Naive thymus-derived CD4-positive, alpha-beta T cell (primary cell): ENCODE measurements around the gene CACNA1C. TPM values are rescaled to one million over a fixed set of nuclear protein-coding genes. Genes with fewer than 3 reads are reported as not detected.

Source experiments
- ATAC-seq: fragments of 150-1000 bp; cut with Tn5 transposase; 2 replicates; pipeline ENCODE4 v1.10.0; 2021; ENCODE audit warnings: mild to moderate bottlenecking, moderate library complexity
- CTCF ChIA-PET: fragments of 350-600 bp; sonication (Branson Sonifier 250); formaldehyde crosslinking; loops from one replicate; lab custom pipeline; 2021; ENCODE audit warnings: antibody characterized with exemption; lab: Charles Lee
- POLR2A ChIA-PET: fragments of 350-600 bp; sonication (Branson Sonifier 250); formaldehyde crosslinking; loops from one replicate; lab custom pipeline; 2021; ENCODE audit warnings: antibody characterized with exemption, inconsistent platforms; lab: Charles Lee
- DNase-seq, 9 donors: peaks; one replicate each; pipeline versions ENCODE4 v3.0.0 to v3.0.0-alpha.2; 2020 to 2022; ENCODE audit warnings: mixed read lengths in 1 of 9
- H3K27ac ChIP-seq: one replicate; pipeline ENCODE4 v1.7.0; 2013; ENCODE audit warnings: mild to moderate bottlenecking, low read depth, low read length, moderate library complexity
- H3K27me3 ChIP-seq, 2 donors: one replicate each; pipeline ENCODE4 v1.7.0; 2013; ENCODE audit warnings: low read length in 2 of 2, mild to moderate bottlenecking in 2 of 2, moderate library complexity in 2 of 2; ENCODE audit not compliant: control insufficient read depth in 2 of 2, insufficient read depth in 2 of 2
- H3K36me3 ChIP-seq, 3 experiments: 1 replicate in 2 of 3; 2 replicates in 1 of 3; pipeline ENCODE4 v1.7.0; 2013; ENCODE audit warnings: low read length in 3 of 3, mild to moderate bottlenecking in 3 of 3, moderate library complexity in 1 of 3; ENCODE audit not compliant: insufficient read depth in 3 of 3, control insufficient read depth in 2 of 3
- H3K4me1 ChIP-seq, 2 donors: one replicate each; pipeline ENCODE4 v1.7.0; 2013; ENCODE audit warnings: low read length in 2 of 2, mild to moderate bottlenecking in 2 of 2, moderate library complexity in 1 of 2; ENCODE audit not compliant: control insufficient read depth in 2 of 2, insufficient read depth in 2 of 2
- H3K4me3 ChIP-seq: 2 replicates; pipeline ENCODE4 v1.7.0; 2013; ENCODE audit warnings: mild to moderate bottlenecking, low read length
- H3K9me3 ChIP-seq, 3 experiments: 1 replicate in 2 of 3; 2 replicates in 1 of 3; pipeline ENCODE4 v1.7.0; 2013; ENCODE audit warnings: low read length in 3 of 3; ENCODE audit not compliant: control insufficient read depth in 2 of 3
- H3K27ac Mint-ChIP-seq, 9 donors: one replicate each; pipeline ENCODE4 v1.8.0; 2020 to 2022; ENCODE audit warnings: mixed read lengths in 9 of 9, mild to moderate bottlenecking in 8 of 9, moderate library complexity in 5 of 9, inconsistent platforms in 2 of 9
- H3K27me3 Mint-ChIP-seq, 5 donors: one replicate each; pipeline ENCODE4 v1.8.0; 2021 to 2022; ENCODE audit warnings: mixed read lengths in 5 of 5, mild to moderate bottlenecking in 1 of 5
- H3K36me3 Mint-ChIP-seq, 5 donors: one replicate each; pipeline ENCODE4 v1.8.0; 2020 to 2022; ENCODE audit warnings: mixed read lengths in 5 of 5, mild to moderate bottlenecking in 3 of 5, inconsistent platforms in 1 of 5
- H3K4me1 Mint-ChIP-seq, 7 donors: one replicate each; pipeline ENCODE4 v1.8.0; 2020 to 2022; ENCODE audit warnings: mixed read lengths in 7 of 7, mild to moderate bottlenecking in 3 of 7, inconsistent platforms in 1 of 7
- H3K4me3 Mint-ChIP-seq, 10 donors: one replicate each; pipeline ENCODE4 v1.8.0; 2020 to 2022; ENCODE audit warnings: mild to moderate bottlenecking in 10 of 10, mixed read lengths in 10 of 10, moderate library complexity in 6 of 10, inconsistent platforms in 2 of 10
- H3K9me3 Mint-ChIP-seq, 11 donors: one replicate each; pipeline ENCODE4 v1.8.0; 2020 to 2022; ENCODE audit warnings: mixed read lengths in 11 of 11, mild to moderate bottlenecking in 4 of 11, inconsistent platforms in 1 of 11, moderate library complexity in 1 of 11
- intact Hi-C, 2 donors: fragments of 100-400 bp; cut with micrococcal nuclease; formaldehyde crosslinking; loops; one replicate each; pipeline ENCODE4 v1.15.1; 2023
- polyA plus RNA-seq, 2 donors: library from polyadenylated mRNA; unstranded; fragments of 300-500 nt; fragmentation: Illumina TruSeq; gene quantifications; one replicate each; pipeline ENCODE4 v1.2.3, GENCODE V29; 2021
- total RNA-seq, 6 experiments: library from RNA in 5 of 6; stranded (reverse) in 5 of 6; gene quantifications; 1 replicate in 5 of 6; 2 replicates in 1 of 6; pipeline ENCODE4 v1.2.3 and lab custom pipeline; 2021 to 2026

Gene CACNA1C
- total and polyA plus RNA-seq, 7 experiments from 2014 or later = 0.04 to 0.48 (median 0.08) TPM

DNA sequence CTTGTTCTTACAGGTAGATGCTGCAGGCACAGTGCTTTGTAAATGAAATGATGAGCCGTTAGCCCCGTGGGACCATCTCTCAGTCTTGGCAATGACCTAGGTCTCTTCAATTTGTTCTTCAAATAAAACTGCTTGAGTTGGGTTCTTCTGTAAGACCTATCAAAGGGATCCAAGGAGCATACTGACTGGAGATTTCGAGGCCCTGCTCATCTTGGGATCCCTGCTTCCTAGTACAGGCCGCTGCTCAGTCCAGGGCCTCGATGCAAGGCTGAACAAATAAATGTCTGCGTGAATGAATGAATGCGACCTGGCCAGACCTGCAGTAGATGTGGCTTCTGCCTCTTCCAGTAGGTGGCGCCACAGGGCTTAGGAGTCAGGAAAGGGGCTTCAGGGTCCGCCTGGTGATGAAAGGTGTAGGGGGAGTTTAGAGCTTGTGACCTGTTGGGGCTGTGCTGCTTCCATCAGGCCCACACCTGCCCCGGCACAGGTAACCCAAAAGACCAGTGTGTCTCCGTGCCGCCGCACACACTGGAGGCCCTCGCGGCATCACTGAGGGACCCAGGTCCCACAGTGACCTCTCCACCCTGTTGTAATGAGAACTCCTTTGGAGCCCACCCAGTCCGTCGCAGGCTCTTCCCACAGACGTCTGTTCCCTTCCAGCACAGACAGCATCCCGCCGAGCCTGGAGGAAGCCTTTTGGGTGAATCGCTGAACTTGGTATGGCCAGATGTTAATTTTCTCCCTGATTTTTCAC, 4.4 kb downstream of the CACNA1C start:
- intact Hi-C loops = loop anchor here (2.0 to 5.0 kb wide), 3 partner anchors 234 to 525 kb away; no protein-coding TSS in a partner anchor
- Mint-ChIP-seq H3K9me3 (no peaks in the 10 kb centered on the region), H3K4me3 (no peak overlapping the region), H3K36me3 (peaks cover 0 to 1% (median 0%) of the 10 kb centered on the region in 5 donors), H3K4me1 (peaks cover 6 to 13% (median 10%) of the 10 kb centered on the region in 7 donors), H3K27ac (no peak overlapping the region), H3K27me3 (peaks cover 30 to 70% (median 37%) of the 10 kb centered on the region in 5 donors)
- H3K4me1 ChIP-seq = no peaks in the 10 kb centered on the region
- ATAC-seq (no peak), DNase-seq (peak in 1 of 9 donors; percentile 34)
- no peak overlapping the region for H3K27ac ChIP-seq
- no peak overlapping the region for H3K4me3 ChIP-seq
- no peaks in the 10 kb centered on the region for H3K9me3 ChIP-seq
- no peaks in the 10 kb centered on the region for H3K27me3 ChIP-seq
- no peaks in the 10 kb centered on the region for H3K36me3 ChIP-seq
- ChIA-PET CTCF (interaction anchor here (0.9 kb wide), 1 partner anchor 523 kb away, joined by 3 read pairs; no protein-coding TSS in a partner anchor), POLR2A (no interaction called here)

- intact Hi-C loops = loop anchor here (2.0 to 5.0 kb wide), 3 partner anchors 233 to 524 kb away; no protein-coding TSS in a partner anchor
These were observed 5.1 kb downstream of the CACNA1C start for GRCh38 chr12:2057795-2058408.

DNA sequence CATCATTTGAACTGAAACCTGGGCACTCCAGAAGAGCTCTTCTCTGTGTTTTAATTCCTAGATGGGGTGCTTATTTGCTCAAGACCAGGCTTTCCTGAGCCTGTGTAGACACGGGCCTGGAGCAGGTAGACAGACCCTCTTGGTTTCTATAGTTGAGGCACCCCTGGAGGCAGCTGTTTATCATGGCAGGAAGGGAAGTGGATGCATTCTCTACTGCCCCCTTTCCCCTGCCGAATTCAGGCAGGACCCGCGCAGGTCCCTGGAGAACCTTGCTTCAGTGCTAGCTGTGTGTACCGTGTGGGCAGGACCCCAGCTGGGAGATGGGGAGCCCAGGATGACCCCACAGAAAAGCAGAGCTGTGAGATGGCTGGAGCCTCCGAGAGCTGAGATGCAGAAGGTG, 6.0 kb downstream of the CACNA1C start:
- Mint-ChIP-seq H3K4me3 (peak overlapping the region in 1 of 10 donors; percentile 12), H3K36me3 (no peaks in the 10 kb centered on the region), H3K4me1 (peaks cover 8 to 15% (median 9%) of the 10 kb centered on the region in 7 donors), H3K9me3 (no peaks in the 10 kb centered on the region), H3K27ac (no peak overlapping the region), H3K27me3 (peaks cover 25 to 66% (median 35%) of the 10 kb centered on the region in 5 donors)
- no peaks in the 10 kb centered on the region for H3K36me3 ChIP-seq
- no peak for ATAC-seq
- H3K4me3 ChIP-seq = no peak overlapping the region
- ChIA-PET POLR2A (no interaction called here), CTCF (no interaction called here)
- H3K27ac ChIP-seq = no peak overlapping the region
- no peaks in the 10 kb centered on the region for H3K4me1 ChIP-seq
- intact Hi-C loops = loop anchor here (5.0 kb wide), 2 partner anchors 233 to 523 kb away; no protein-coding TSS in a partner anchor
- no peaks in the 10 kb centered on the region for H3K9me3 ChIP-seq
- no peak for DNase-seq
- no peaks in the 10 kb centered on the region for H3K27me3 ChIP-seq

More at GRCh38 chr12:2057795-2058408, 5.1 kb downstream of the CACNA1C start:
- H3K27ac ChIP-seq = no peak overlapping the region
- H3K4me3 Mint-ChIP-seq = no peak overlapping the region
- CTCF ChIA-PET = interaction anchor here (0.9 kb wide), 1 partner anchor 522 kb away, joined by 3 read pairs; no protein-coding TSS in a partner anchor
- H3K4me1 Mint-ChIP-seq = peaks cover 6 to 13% (median 10%) of the 10 kb centered on the region in 7 donors
- no peaks in the 10 kb centered on the region for H3K9me3 ChIP-seq
- peaks cover 30 to 70% (median 37%) of the 10 kb centered on the region in 5 donors for H3K27me3 Mint-ChIP-seq
- no peak overlapping the region for H3K27ac Mint-ChIP-seq
- H3K27me3 ChIP-seq = no peaks in the 10 kb centered on the region
- H3K4me1 ChIP-seq = no peaks in the 10 kb centered on the region
- DNase-seq (no peak), ATAC-seq (no peak)
- no peaks in the 10 kb centered on the region for H3K9me3 Mint-ChIP-seq
- H3K36me3 Mint-ChIP-seq = peaks cover 0 to 1% (median 0%) of the 10 kb centered on the region in 5 donors
- no peaks in the 10 kb centered on the region for H3K36me3 ChIP-seq
- H3K4me3 ChIP-seq = no peak overlapping the region
- POLR2A ChIA-PET = no interaction called here

- CTCF ChIA-PET = no interaction called here
- intact Hi-C loops = loop anchor here in 1 of 2 donors (5.0 kb wide), 1 partner anchor 521 kb away; no protein-coding TSS in a partner anchor
These were observed 8.6 kb downstream of the CACNA1C start for GRCh38 chr12:2061402-2061801.

DNA sequence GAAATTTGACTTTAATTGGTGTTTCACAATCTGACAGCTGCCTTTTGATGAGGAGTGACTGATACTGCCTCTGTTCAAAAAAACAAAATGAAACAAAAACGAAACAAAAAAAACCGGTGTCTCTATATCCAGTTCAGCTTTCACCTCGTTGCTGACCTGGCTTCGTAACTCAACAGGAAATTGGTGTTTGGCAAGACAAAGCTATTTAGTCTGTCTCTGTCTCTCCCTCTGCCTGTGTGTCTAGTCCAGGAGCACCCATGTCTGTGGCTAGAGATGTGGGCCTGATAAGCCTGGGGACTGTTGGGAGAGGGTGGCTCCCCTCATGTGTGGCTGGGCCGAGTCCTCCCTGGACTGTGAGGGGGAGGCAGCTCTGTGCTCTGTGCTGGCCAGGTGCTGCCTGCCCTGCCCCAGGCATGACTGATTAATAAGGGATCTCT, 11.3 kb downstream of the CACNA1C start:
- Histone ChIP-seq H3K27ac (peak overlapping the region; percentile 53), H3K36me3 (no peaks in the 10 kb centered on the region), H3K27me3 (no peaks in the 10 kb centered on the region), H3K9me3 (no peaks in the 10 kb centered on the region), H3K4me1 (peaks cover 5 to 6% of the 10 kb centered on the region in 2 donors), H3K4me3 (peak overlapping the region; percentile 35)
- Mint-ChIP-seq H3K4me3 (peak overlapping the region; percentile 68 to 82 (median 79)), H3K4me1 (peaks cover 11 to 24% (median 15%) of the 10 kb centered on the region in 7 donors), H3K27ac (peak overlapping the region; percentile 85 to 94 (median 89)), H3K9me3 (peaks cover 0 to 2% (median 0%) of the 10 kb centered on the region in 11 donors), H3K36me3 (peaks cover 0 to 4% (median 0%) of the 10 kb centered on the region in 5 donors), H3K27me3 (peaks cover 8 to 28% (median 21%) of the 10 kb centered on the region in 5 donors)
- POLR2A ChIA-PET = no interaction called here
- intact Hi-C loops = loop anchor here in 1 of 2 donors (5.0 kb wide), 1 partner anchor 518 kb away; no protein-coding TSS in a partner anchor
- peak in 6 of 9 donors; percentile 10 to 42 (median 29) for DNase-seq
- CTCF ChIA-PET = interaction anchor here (0.6 kb wide), 1 partner anchor 93 kb away, joined by 3 read pairs; no protein-coding TSS in a partner anchor
- ATAC-seq = peak; percentile 57

More at GRCh38 chr12:2061402-2061801, 8.6 kb downstream of the CACNA1C start:
- DNase-seq = no peak
- Mint-ChIP-seq H3K36me3 (peaks cover 0 to 4% (median 0%) of the 10 kb centered on the region in 5 donors), H3K27me3 (peaks cover 5 to 50% (median 18%) of the 10 kb centered on the region in 5 donors), H3K4me3 (no peak overlapping the region), H3K4me1 (peaks cover 11 to 24% (median 15%) of the 10 kb centered on the region in 7 donors), H3K9me3 (no peaks in the 10 kb centered on the region), H3K27ac (no peak overlapping the region)
- Histone ChIP-seq H3K9me3 (no peaks in the 10 kb centered on the region), H3K4me1 (peaks cover 5 to 6% of the 10 kb centered on the region in 2 donors), H3K27ac (no peak overlapping the region), H3K4me3 (no peak overlapping the region), H3K27me3 (no peaks in the 10 kb centered on the region), H3K36me3 (no peaks in the 10 kb centered on the region)
- POLR2A ChIA-PET = no interaction called here
- ATAC-seq = no peak

- H3K27me3 ChIP-seq = no peaks in the 10 kb centered on the region
- Mint-ChIP-seq H3K4me1 (peaks cover 10 to 24% (median 12%) of the 10 kb centered on the region in 7 donors), H3K9me3 (peaks cover 7 to 26% (median 14%) of the 10 kb centered on the region in 11 donors), H3K36me3 (peaks cover 0 to 13% (median 6%) of the 10 kb centered on the region in 5 donors), H3K27me3 (peaks cover 8 to 40% (median 18%) of the 10 kb centered on the region in 5 donors), H3K27ac (no peak overlapping the region), H3K4me3 (no peak overlapping the region)
- H3K4me3 ChIP-seq = no peak overlapping the region
- no peaks in the 10 kb centered on the region for H3K36me3 ChIP-seq
- CTCF ChIA-PET = no interaction called here
- ATAC-seq (no peak), DNase-seq (no peak)
- POLR2A ChIA-PET = no interaction called here
- H3K4me1 ChIP-seq = peaks cover 5 to 6% of the 10 kb centered on the region in 2 donors
- peaks cover 0 to 11% (median 0%) of the 10 kb centered on the region in 3 experiments for H3K9me3 ChIP-seq
- no peak overlapping the region for H3K27ac ChIP-seq
- intact Hi-C loops = no loop called here
These were observed 15.9 kb downstream of the CACNA1C start for GRCh38 chr12:2068653-2069052.
